ENCODE data around the gene DUSP8.

- TF ChIP-seq CTCF (IDR thresholded peaks at IDR 0.05; ENCODE audit: low read depth, low read length) (no peak), EZH2phosphoT487 (IDR thresholded peaks at IDR 0.05; ENCODE audit: low read depth) (no peak)
Measured at GRCh38 chr11:1592628-1593027, 20.6 kb upstream of the DUSP8 start.

Measured in OCI-LY3 (cell line).